Neutrophil (primary cell): ENCODE results near the gene NPC1.

Experiments
- H3K27ac ChIP-seq: fragments of 200-600 bp; sonication (generic); 2 replicates; pipeline ENCODE4 v1.5.1; 2016; ENCODE audit warnings: mild to moderate bottlenecking, moderate library complexity
- H3K27me3 ChIP-seq: fragments of 200-600 bp; sonication (generic); 2 replicates; pipeline ENCODE4 v1.6.0; 2016; ENCODE audit warnings: mild to moderate bottlenecking
- H3K36me3 ChIP-seq: fragments of 200-600 bp; sonication (generic); 2 replicates; pipeline ENCODE4 v1.5.1; 2017
- H3K4me1 ChIP-seq, 2 experiments: fragments of 200-600 bp in 1 of 2; sonication (generic) in 1 of 2; 1 replicate in 1 of 2; 2 replicates in 1 of 2; pipeline versions ENCODE4 v1.5.1 to v1.6.1; 2013 to 2016; ENCODE audit warnings: low read depth in 1 of 2, low read length in 1 of 2, mild to moderate bottlenecking in 1 of 2, moderate library complexity in 1 of 2; ENCODE audit not compliant: control insufficient read depth in 1 of 2, insufficient read depth in 1 of 2
- H3K4me3 ChIP-seq, 2 experiments: fragments of 200-600 bp in 1 of 2; sonication (generic) in 1 of 2; 1 replicate in 1 of 2; 2 replicates in 1 of 2; pipeline ENCODE4 v1.5.1; 2013 to 2016; ENCODE audit warnings: low read depth in 1 of 2, low read length in 1 of 2, mild to moderate bottlenecking in 1 of 2, moderate library complexity in 1 of 2
- H3K9me3 ChIP-seq: fragments of 200-600 bp; sonication (generic); 2 replicates; pipeline ENCODE4 v1.5.1; 2016
- CTCF ChIP-seq: fragments of 200-600 bp; sonication (generic); IDR thresholded peaks from 2 replicates; pipeline ENCODE4 v1.5.1; 2016; ENCODE audit warnings: antibody characterized with exemption

NPC1 gene

GRCh38 chr18:23631746-23632145 lies 45.4 kb upstream of the NPC1 start:
- no peaks in the 10 kb centered on the region for H3K36me3 ChIP-seq
- H3K27ac ChIP-seq: no peak overlapping the region
- H3K4me1 ChIP-seq: peaks cover 0 to 4% of the 10 kb centered on the region in 2 experiments
- H3K27me3 ChIP-seq: peaks cover 15% of the 10 kb centered on the region
- H3K4me3 ChIP-seq: no peak overlapping the region
- TF ChIP-seq CTCF: no peak
- H3K9me3 ChIP-seq: no peaks in the 10 kb centered on the region

GRCh38 chr18:23631312-23631711 lies 45.0 kb upstream of the NPC1 start:
- no peak for TF ChIP-seq CTCF
- H3K27me3 ChIP-seq: peaks cover 12% of the 10 kb centered on the region
- H3K9me3 ChIP-seq: no peaks in the 10 kb centered on the region
- H3K4me3 ChIP-seq: no peak overlapping the region
- no peak overlapping the region for H3K27ac ChIP-seq
- H3K36me3 ChIP-seq: no peaks in the 10 kb centered on the region
- H3K4me1 ChIP-seq: peaks cover 0 to 4% of the 10 kb centered on the region in 2 experiments

- H3K4me1 ChIP-seq: no peaks in the 10 kb centered on the region
- no peak overlapping the region for H3K27ac ChIP-seq
- peaks cover 9% of the 10 kb centered on the region for H3K27me3 ChIP-seq
- TF ChIP-seq CTCF: no peak
- no peaks in the 10 kb centered on the region for H3K9me3 ChIP-seq
- no peaks in the 10 kb centered on the region for H3K36me3 ChIP-seq
- no peak overlapping the region for H3K4me3 ChIP-seq
These were observed 43.2 kb upstream of the NPC1 start for GRCh38 chr18:23629444-23629946.

GRCh38 chr18:23627970-23628369 lies 41.7 kb upstream of the NPC1 start:
- H3K27ac ChIP-seq: no peak overlapping the region
- H3K4me1 ChIP-seq: no peaks in the 10 kb centered on the region
- H3K9me3 ChIP-seq: no peaks in the 10 kb centered on the region
- peaks cover 9% of the 10 kb centered on the region for H3K27me3 ChIP-seq
- no peak overlapping the region for H3K4me3 ChIP-seq
- no peak for TF ChIP-seq CTCF
- H3K36me3 ChIP-seq: no peaks in the 10 kb centered on the region

- Histone ChIP-seq H3K9me3 (no peaks in the 10 kb centered on the region), H3K4me1 (no peaks in the 10 kb centered on the region), H3K4me3 (no peak overlapping the region), H3K27me3 (peaks cover 13% of the 10 kb centered on the region), H3K36me3 (no peaks in the 10 kb centered on the region), H3K27ac (no peak overlapping the region)
- TF ChIP-seq CTCF: no peak
These were observed 41.0 kb upstream of the NPC1 start for GRCh38 chr18:23627321-23627720.
